Esophagus muscularis mucosa (tissue), 4 donors: Measurements from ENCODE around the gene HSFX3. TPM values are rescaled to one million over a fixed set of nuclear protein-coding genes. Genes with fewer than 3 reads are reported as not detected.
"Not testable (repeated sequence)": the region's sequence is repeated elsewhere in the genome, so short reads cannot be mapped to it uniquely, and the experiment has no call there.

Experiments used
- DNase-seq: peaks from one replicate; pipeline ENCODE4 v3.0.0-alpha.2; 2017; ENCODE audit errors: extremely low spot score
- H3K27ac ChIP-seq, 4 donors: fragments of 200-600 bp; sonication (generic); replicated peaks in 1 of 4; 1 replicate in 3 of 4; 2 replicates in 1 of 4; pipeline ENCODE4 v1.5.1; 2016 to 2019; ENCODE audit warnings: mild to moderate bottlenecking in 1 of 4
- H3K27me3 ChIP-seq, 4 donors: fragments of 200-600 bp; sonication (generic); one replicate each; pipeline versions ENCODE4 v1.5.1 to v1.6.0; 2016 to 2019
- H3K36me3 ChIP-seq, 4 donors: fragments of 200-600 bp; sonication (generic); one replicate each; pipeline ENCODE4 v1.5.1; 2016 to 2019
- H3K4me1 ChIP-seq, 4 donors: fragments of 200-600 bp; sonication (generic); one replicate each; pipeline ENCODE4 v1.5.1; 2016 to 2019
- H3K4me3 ChIP-seq, 4 donors: fragments of 200-600 bp; sonication (generic); 1 replicate in 2 of 4; 2 replicates in 2 of 4; pipeline ENCODE4 v1.5.1; 2016 to 2019; ENCODE audit warnings: mild to moderate bottlenecking in 4 of 4, moderate library complexity in 1 of 4
- H3K9me3 ChIP-seq, 4 donors: fragments of 200-600 bp; sonication (generic); 1 replicate in 3 of 4; 2 replicates in 1 of 4; pipeline ENCODE4 v1.5.1; 2016 to 2019
- CTCF ChIP-seq, 3 experiments: fragments of 200-600 bp in 2 of 3; fragments of 450-650 bp in 1 of 3; sonication (generic) in 2 of 3; IDR thresholded peaks; one replicate each; pipeline ENCODE4 v1.5.1; 2017 to 2019; ENCODE audit warnings: antibody characterized with exemption in 3 of 3, mild to moderate bottlenecking in 2 of 3, moderate library complexity in 1 of 3
- EP300 ChIP-seq: sonication (generic); formaldehyde crosslinking; IDR thresholded peaks from one replicate; pipeline ENCODE4 v1.6.1; 2017; ENCODE audit warnings: antibody characterized with exemption
- POLR2A ChIP-seq: fragments of 450-650 bp; IDR thresholded peaks from one replicate; pipeline ENCODE4 v1.6.1; 2017; ENCODE audit warnings: antibody characterized with exemption, moderate library complexity, mild to moderate bottlenecking, low read depth
- POLR2AphosphoS5 ChIP-seq, 2 donors: sonication (generic); formaldehyde crosslinking; IDR thresholded peaks; one replicate each; pipeline ENCODE4 v1.6.1; 2017; ENCODE audit warnings: antibody characterized with exemption in 2 of 2
- WGBS: methylation state at CpG from one replicate; pipeline ENCODE4 v1.1.5; 2018; 5-methylcytosine and 5-hydroxymethylcytosine counted together
- intact Hi-C: fragments of 100-400 bp; cut with DNase I; formaldehyde crosslinking; loops from one replicate; pipeline ENCODE4 v1.15.1; 2023
- total RNA-seq, 4 donors: library from RNA; depleted of rRNA; stranded (reverse); fragments of >200 nt; gene quantifications; one replicate each; pipeline versions ENCODE4 v1.1.0 to v1.2.1, GENCODE V29; 2016

HSFX3 gene
- total RNA-seq, 4 donors from 2014 or later, result not detected

GRCh38 chrX:149522916-149523315 is 26.8 kb downstream of the HSFX3 start:
- no peaks in the 10 kb centered on the region for H3K36me3 ChIP-seq
- H3K27ac ChIP-seq, result no peak overlapping the region
- WGBS, result 47% methylated on average over 2 of the region's 2 CpGs
- H3K4me1 ChIP-seq, result no peaks in the 10 kb centered on the region
- no peak overlapping the region for H3K4me3 ChIP-seq
- no peak for TF ChIP-seq EP300
- H3K9me3 ChIP-seq, result no peaks in the 10 kb centered on the region
- intact Hi-C loops, result no loop called here
- DNase-seq, result no peak
- no peaks in the 10 kb centered on the region for H3K27me3 ChIP-seq

DNA sequence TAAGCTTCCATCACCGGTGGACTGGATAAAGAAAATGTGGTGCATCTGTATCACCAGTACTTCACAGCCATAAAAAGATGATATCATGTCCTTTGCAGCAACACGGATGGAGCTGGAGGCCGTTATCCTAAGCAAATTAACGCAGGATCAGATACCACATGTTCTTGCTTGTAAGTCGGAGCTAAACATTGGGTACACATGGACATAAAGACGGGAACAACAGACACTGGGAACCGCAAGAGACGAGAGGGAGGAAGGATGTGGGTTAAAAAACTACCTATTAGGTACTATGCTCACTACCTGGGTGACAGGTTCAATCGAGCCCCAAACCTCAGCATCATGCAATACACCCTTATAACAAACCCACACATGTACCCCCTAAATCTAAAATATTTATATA is 28.3 kb downstream of the HSFX3 start:
- WGBS, result 68% methylated on average over 9 of the region's 9 CpGs
- no peaks in the 10 kb centered on the region for H3K9me3 ChIP-seq
- no peak overlapping the region for H3K4me3 ChIP-seq
- no peak for DNase-seq
- TF ChIP-seq CTCF (IDR thresholded peaks at IDR 0.05) (no peak), EP300 (no peak), POLR2AphosphoS5 (IDR thresholded peaks at IDR 0.05) (no peak), POLR2A (no peak)
- peaks cover 0 to 3% (median 0%) of the 10 kb centered on the region in 4 donors for H3K27me3 ChIP-seq
- H3K36me3 ChIP-seq, result no peaks in the 10 kb centered on the region
- H3K27ac ChIP-seq, result no peak overlapping the region
- H3K4me1 ChIP-seq, result no peaks in the 10 kb centered on the region
- intact Hi-C loops, result no loop called here

GRCh38 chrX:149520636-149521277 is 29.0 kb downstream of the HSFX3 start:
- H3K4me3 ChIP-seq, H3K27me3 ChIP-seq, H3K27ac ChIP-seq, DNase-seq, intact Hi-C loops, H3K4me1 ChIP-seq, H3K9me3 ChIP-seq, H3K36me3 ChIP-seq: not testable (repeated sequence)
- WGBS, result 59% methylated on average over 3 of the region's 3 CpGs

- Histone ChIP-seq H3K4me3 (no peak overlapping the region), H3K27me3 (peaks cover 0 to 3% (median 0%) of the 10 kb centered on the region in 4 donors), H3K36me3 (no peaks in the 10 kb centered on the region), H3K4me1 (no peaks in the 10 kb centered on the region), H3K9me3 (no peaks in the 10 kb centered on the region), H3K27ac (no peak overlapping the region)
- intact Hi-C loops, result no loop called here
- no peak for DNase-seq
- whole genome bisulfite sequencing, result 79% methylated on average over 7 of the region's 7 CpGs
- TF ChIP-seq POLR2A, result no peak
- TF ChIP-seq EP300, result no peak
- no peak for TF ChIP-seq CTCF (IDR thresholded peaks at IDR 0.05)
- no peak for TF ChIP-seq POLR2AphosphoS5 (IDR thresholded peaks at IDR 0.05)
Measured at GRCh38 chrX:149518236-149518635, 31.5 kb downstream of the HSFX3 start.

DNA sequence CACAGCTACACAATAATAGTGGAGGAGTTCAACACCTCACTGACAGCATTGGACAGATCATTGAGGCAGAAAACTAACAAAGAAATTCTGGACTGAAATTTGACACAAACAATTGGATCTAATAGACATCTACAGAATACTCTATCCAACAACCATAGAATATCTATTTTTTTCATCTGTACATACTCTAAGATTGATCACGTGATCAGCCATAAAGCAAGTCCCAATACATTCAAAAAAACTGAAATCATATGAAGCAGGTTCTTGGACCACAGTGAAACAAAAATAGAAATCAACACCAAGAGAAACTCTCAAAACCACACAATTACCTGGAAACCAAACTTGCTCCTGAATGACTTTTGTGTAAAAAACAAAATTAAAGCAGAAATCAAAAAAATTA is 32.4 kb downstream of the HSFX3 start:
- Histone ChIP-seq H3K4me1 (no peaks in the 10 kb centered on the region), H3K27me3 (peaks cover 0 to 3% (median 0%) of the 10 kb centered on the region in 4 donors), H3K36me3 (no peaks in the 10 kb centered on the region), H3K9me3 (no peaks in the 10 kb centered on the region), H3K4me3 (no peak overlapping the region), H3K27ac (no peak overlapping the region)
- intact Hi-C loops, result no loop called here
- WGBS, result 64% methylated on average over 1 of the region's 1 CpG
- DNase-seq, result no peak
- TF ChIP-seq EP300, result no peak

DNA sequence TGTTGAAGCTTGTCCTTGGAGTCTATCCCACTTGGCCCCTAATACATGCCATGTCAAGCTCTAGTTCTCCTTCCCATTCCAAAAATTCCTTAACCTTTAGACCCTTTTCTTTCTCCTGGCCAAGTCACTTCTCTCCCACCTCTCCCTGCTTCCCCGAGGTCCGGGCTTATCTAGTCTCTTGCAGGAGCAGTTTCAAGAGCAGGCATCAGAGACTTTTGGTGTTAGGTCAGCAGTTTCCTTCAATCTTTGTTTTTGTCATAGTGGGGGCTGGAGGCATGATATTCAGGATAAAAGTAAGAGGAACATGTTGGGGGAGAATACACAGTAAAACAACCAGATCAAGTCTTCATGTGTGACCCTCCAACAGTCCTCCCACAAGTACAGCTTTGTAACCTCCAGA is 33.1 kb downstream of the HSFX3 start:
- Histone ChIP-seq H3K27ac (no peak overlapping the region), H3K4me1 (no peaks in the 10 kb centered on the region), H3K27me3 (peaks cover 0 to 3% (median 0%) of the 10 kb centered on the region in 4 donors), H3K9me3 (no peaks in the 10 kb centered on the region), H3K36me3 (no peaks in the 10 kb centered on the region), H3K4me3 (no peak overlapping the region)
- 83% methylated on average over 2 of the region's 2 CpGs for WGBS
- DNase-seq, result no peak
- intact Hi-C loops, result no loop called here
- TF ChIP-seq EP300, result no peak
- no peak for TF ChIP-seq POLR2A
- no peak for TF ChIP-seq CTCF (IDR thresholded peaks at IDR 0.05)
- no peak for TF ChIP-seq POLR2AphosphoS5 (IDR thresholded peaks at IDR 0.05)
